Smooth muscle cell (in vitro differentiated cells): ENCODE data around the gene PINK1. TPM values are rescaled to one million over a fixed set of nuclear protein-coding genes. Genes with fewer than 3 reads are reported as not detected.
A peak's percentile ranks its signal among the peaks of the same experiment; 100 is the strongest.

ENCODE experiments used
- DNase-seq: peaks from one replicate; lab custom pipeline; 2025; ENCODE audit not compliant: unreplicated experiment; lab: John Stamatoyannopoulos, UW
- H2AFZ ChIP-seq: fragments of 200-600 bp; sonication (generic); 2 replicates; pipeline ENCODE4 v1.6.0; 2016; ENCODE audit warnings: antibody characterized with exemption, low read depth, mild to moderate bottlenecking
- H3F3A ChIP-seq: fragments of 200-600 bp; sonication (generic); 2 replicates; pipeline ENCODE4 v1.6.0; 2017; ENCODE audit warnings: antibody characterized with exemption, low read depth
- H3K27ac ChIP-seq: fragments of 200-600 bp; sonication (generic); 2 replicates; pipeline ENCODE4 v1.5.1; 2016; ENCODE audit warnings: low read depth, mild to moderate bottlenecking
- H3K27me3 ChIP-seq: fragments of 200-600 bp; sonication (generic); 2 replicates; pipeline ENCODE4 v1.6.1; 2016; ENCODE audit warnings: low read depth, mild to moderate bottlenecking
- H3K36me3 ChIP-seq: fragments of 200-600 bp; sonication (generic); 2 replicates; pipeline ENCODE4 v1.5.1; 2016; ENCODE audit warnings: low read depth
- H3K4me1 ChIP-seq: fragments of 200-600 bp; sonication (generic); 2 replicates; pipeline ENCODE4 v1.5.1; 2016; ENCODE audit warnings: low read depth
- H3K4me2 ChIP-seq: fragments of 200-600 bp; sonication (generic); 2 replicates; pipeline ENCODE4 v1.6.0; 2016; ENCODE audit warnings: mild to moderate bottlenecking
- H3K4me3 ChIP-seq: fragments of 200-600 bp; sonication (generic); 2 replicates; pipeline ENCODE4 v1.5.1; 2016; ENCODE audit warnings: mild to moderate bottlenecking
- H3K79me2 ChIP-seq: fragments of 200-600 bp; sonication (generic); 2 replicates; pipeline ENCODE4 v1.6.0; 2016; ENCODE audit warnings: low read depth, mild to moderate bottlenecking
- H3K9ac ChIP-seq: fragments of 200-600 bp; sonication (generic); 2 replicates; pipeline ENCODE4 v1.6.0; 2016; ENCODE audit warnings: low read depth
- H3K9me3 ChIP-seq: fragments of 200-600 bp; sonication (generic); replicated peaks from 2 replicates; pipeline ENCODE4 v1.5.1; 2016; ENCODE audit warnings: low read depth
- H4K20me1 ChIP-seq: fragments of 200-600 bp; sonication (generic); 2 replicates; pipeline ENCODE4 v1.6.0; 2016; ENCODE audit warnings: low read depth
- CTCF ChIP-seq: fragments of 200-600 bp; sonication (generic); IDR thresholded peaks from 2 replicates; pipeline ENCODE4 v1.5.1; 2017; ENCODE audit warnings: borderline replicate concordance, mild to moderate bottlenecking, antibody characterized with exemption; ENCODE audit not compliant: insufficient read depth, poor library complexity, severe bottlenecking
- WGBS: methylation state at CpG from one replicate; pipeline ENCODE4 v1.1.7; 2016; ENCODE audit warnings: low lambda C conversion rate; 5-methylcytosine and 5-hydroxymethylcytosine counted together
- polyA plus RNA-seq: library from polyadenylated mRNA; unstranded; fragments of >200 nt; fragmentation: Nextera tagmentation; extraction: Ambion mirVana; gene quantifications from 2 replicates; pipeline ENCODE4 v1.2.1, GENCODE V29; 2016
- total RNA-seq: library from RNA; depleted of rRNA; stranded (reverse); fragments of >200 nt; gene quantifications from 2 replicates; pipeline ENCODE4 v1.2.3, GENCODE V29; 2014

Gene PINK1
- total and polyA plus RNA-seq, 2 experiments from 2014 or later: 28.8 to 63.3 TPM

DNA sequence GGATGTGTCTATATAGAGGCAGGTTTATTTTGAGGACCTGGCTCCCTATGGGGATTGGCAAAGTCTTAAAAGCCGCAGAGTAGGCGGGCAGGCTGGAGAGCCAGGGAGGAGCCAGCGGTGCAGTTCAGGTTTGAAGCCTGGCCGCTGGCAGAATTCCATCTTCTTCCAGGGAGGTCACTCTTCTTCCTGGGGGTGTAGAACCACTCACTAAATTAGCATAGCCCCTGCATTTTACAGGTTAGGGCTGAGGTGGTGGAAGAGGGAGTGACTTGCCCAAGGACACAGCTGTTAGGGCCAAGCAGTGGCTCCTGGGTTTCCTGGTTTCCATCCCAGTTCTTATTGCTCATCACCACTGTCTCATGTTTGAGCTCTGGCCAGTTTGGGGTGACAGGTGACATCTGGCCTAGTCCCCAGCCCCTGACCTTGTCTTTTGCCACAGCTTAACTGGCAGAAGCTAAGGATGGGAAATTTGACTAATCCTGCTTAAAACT, 1.4 kb downstream of the PINK1 start:
- 5% methylated on average over 4 of the region's 4 CpGs for WGBS
- no peak for TF ChIP-seq CTCF
- Histone ChIP-seq H3K9ac (no peak overlapping the region), H3K27me3 (no peaks in the 10 kb centered on the region), H3K4me2 (peak overlapping the region; percentile 90), H3F3A (peaks cover 12% of the 10 kb centered on the region), H3K4me3 (peak overlapping the region; percentile 93), H3K36me3 (no peaks in the 10 kb centered on the region), H3K27ac (peak overlapping the region; percentile 3), H3K9me3 (no peaks in the 10 kb centered on the region), H3K79me2 (no peaks in the 10 kb centered on the region), H2AFZ (peak overlapping the region; percentile 35), H3K4me1 (no peaks in the 10 kb centered on the region), H4K20me1 (peaks cover 36% of the 10 kb centered on the region)
- no peak for DNase-seq

- whole genome bisulfite sequencing: 90% methylated on average over 8 of the region's 8 CpGs
- DNase-seq: no peak
- Histone ChIP-seq H2AFZ (no peak overlapping the region), H4K20me1 (peaks cover 36% of the 10 kb centered on the region), H3K36me3 (no peaks in the 10 kb centered on the region), H3K27me3 (no peaks in the 10 kb centered on the region), H3K4me1 (no peaks in the 10 kb centered on the region), H3F3A (peaks cover 10% of the 10 kb centered on the region), H3K79me2 (no peaks in the 10 kb centered on the region), H3K4me2 (no peak overlapping the region), H3K9ac (no peak overlapping the region), H3K27ac (no peak overlapping the region), H3K9me3 (no peaks in the 10 kb centered on the region), H3K4me3 (no peak overlapping the region)
- no peak for TF ChIP-seq CTCF
These were observed 3.6 kb downstream of the PINK1 start for GRCh38 chr1:20636785-20637347.

GRCh38 chr1:20640183-20640597, 6.9 kb downstream of the PINK1 start:
- H2AFZ ChIP-seq: no peak overlapping the region
- WGBS: 26% methylated on average over 6 of the region's 6 CpGs
- TF ChIP-seq CTCF: peak; percentile 83
- H3K27ac ChIP-seq: no peak overlapping the region
- H3K79me2 ChIP-seq: no peaks in the 10 kb centered on the region
- no peaks in the 10 kb centered on the region for H3F3A ChIP-seq
- H4K20me1 ChIP-seq: peaks cover 23% of the 10 kb centered on the region
- H3K4me2 ChIP-seq: no peak overlapping the region
- H3K9me3 ChIP-seq: no peaks in the 10 kb centered on the region
- H3K4me1 ChIP-seq: no peaks in the 10 kb centered on the region
- H3K36me3 ChIP-seq: no peaks in the 10 kb centered on the region
- no peaks in the 10 kb centered on the region for H3K27me3 ChIP-seq
- no peak for DNase-seq
- H3K9ac ChIP-seq: no peak overlapping the region
- H3K4me3 ChIP-seq: no peak overlapping the region

DNA sequence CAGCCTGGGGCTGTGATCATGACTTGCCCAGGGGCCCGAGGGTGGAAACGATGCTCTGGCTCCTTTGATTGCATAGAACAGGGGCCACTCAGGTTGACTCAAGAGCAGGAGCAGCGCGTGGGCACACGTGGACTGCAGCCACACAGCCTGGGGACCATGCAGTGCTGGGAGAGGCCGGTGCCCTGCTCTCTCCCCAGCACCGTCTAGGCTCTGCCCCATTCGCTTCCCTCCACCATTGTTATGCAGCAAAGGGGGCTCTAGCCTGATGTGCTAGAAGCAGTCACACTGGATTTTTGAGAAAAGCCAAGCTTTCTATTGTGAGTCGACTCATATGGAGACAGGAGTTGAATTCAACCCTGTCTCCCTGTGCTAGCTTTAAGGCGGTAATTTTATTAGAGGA, 8.7 kb downstream of the PINK1 start:
- Histone ChIP-seq H3K27ac (no peak overlapping the region), H3K9ac (no peak overlapping the region), H3K36me3 (no peaks in the 10 kb centered on the region), H3K9me3 (no peaks in the 10 kb centered on the region), H2AFZ (no peak overlapping the region), H3K4me2 (no peak overlapping the region), H4K20me1 (peaks cover 7% of the 10 kb centered on the region), H3K4me1 (no peaks in the 10 kb centered on the region), H3K4me3 (no peak overlapping the region), H3K79me2 (no peaks in the 10 kb centered on the region), H3K27me3 (no peaks in the 10 kb centered on the region), H3F3A (no peaks in the 10 kb centered on the region)
- WGBS: 77% methylated on average over 10 of the region's 10 CpGs
- no peak for TF ChIP-seq CTCF
- no peak for DNase-seq
